Erythroblast (primary cell): ENCODE measurements around the gene EGFLAM.

Experiments
- GATA1 ChIP-seq: IDR thresholded peaks from 2 replicates; pipeline ENCODE4 v1.6.1; 2011; ENCODE audit warnings: low read depth, mild to moderate bottlenecking, control low read depth, low read length, moderate library complexity
- POLR2A ChIP-seq: IDR thresholded peaks from 2 replicates; pipeline ENCODE4 v1.6.1; 2011; ENCODE audit warnings: mild to moderate bottlenecking, low read length

DNA sequence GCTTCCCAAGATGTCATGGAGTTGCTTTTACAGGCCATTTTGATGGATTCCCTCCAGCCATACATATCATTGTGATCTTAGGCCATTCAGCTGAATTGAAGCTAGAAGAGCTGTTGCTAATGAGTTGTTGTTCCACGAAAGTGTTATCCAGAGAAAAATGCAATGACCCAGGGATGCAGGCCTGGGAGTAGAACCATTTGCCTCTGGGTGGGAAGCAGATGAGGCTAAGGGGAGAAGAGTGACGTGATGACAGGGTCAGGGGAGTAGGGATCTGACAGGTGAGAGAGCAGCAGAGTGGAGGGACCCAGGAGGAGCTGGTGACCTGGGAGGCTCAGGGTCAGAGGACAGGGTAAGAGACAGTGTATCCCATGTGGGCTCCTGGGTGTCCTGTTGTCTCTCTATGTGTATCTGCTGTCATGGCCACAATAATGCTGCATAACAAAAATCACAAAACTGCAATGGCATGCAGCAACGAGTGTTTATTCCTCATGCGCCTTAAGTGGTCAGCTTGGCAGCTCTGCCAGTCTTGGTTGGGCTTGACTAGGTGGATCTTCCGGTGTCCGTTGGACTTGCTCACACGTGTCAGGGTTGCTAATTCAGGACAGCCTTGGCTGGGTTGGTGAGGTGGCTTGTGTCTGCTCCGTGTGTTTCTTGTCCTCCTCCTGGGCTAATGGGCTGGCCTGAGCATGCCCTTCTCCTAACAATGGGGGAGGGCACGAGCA lies 207.5 kb downstream of the EGFLAM start:
- TF ChIP-seq POLR2A = no peak
- no peak for TF ChIP-seq GATA1
